GM12875 (cell line): Measurements from ENCODE around the gene PARP12.

ENCODE experiments used
- H3K4me3 ChIP-seq: one replicate; pipeline ENCODE4 v1.5.1; 2011; ENCODE audit warnings: low read depth, low read length, control low read depth
- CTCF ChIP-seq: IDR thresholded peaks from 2 replicates; pipeline ENCODE4 v1.5.1; 2011; ENCODE audit warnings: low read depth, mild to moderate bottlenecking, control low read depth, inconsistent platforms, low read length, moderate library complexity, borderline replicate concordance; ENCODE audit not compliant: insufficient read depth

The PARP12 gene

DNA sequence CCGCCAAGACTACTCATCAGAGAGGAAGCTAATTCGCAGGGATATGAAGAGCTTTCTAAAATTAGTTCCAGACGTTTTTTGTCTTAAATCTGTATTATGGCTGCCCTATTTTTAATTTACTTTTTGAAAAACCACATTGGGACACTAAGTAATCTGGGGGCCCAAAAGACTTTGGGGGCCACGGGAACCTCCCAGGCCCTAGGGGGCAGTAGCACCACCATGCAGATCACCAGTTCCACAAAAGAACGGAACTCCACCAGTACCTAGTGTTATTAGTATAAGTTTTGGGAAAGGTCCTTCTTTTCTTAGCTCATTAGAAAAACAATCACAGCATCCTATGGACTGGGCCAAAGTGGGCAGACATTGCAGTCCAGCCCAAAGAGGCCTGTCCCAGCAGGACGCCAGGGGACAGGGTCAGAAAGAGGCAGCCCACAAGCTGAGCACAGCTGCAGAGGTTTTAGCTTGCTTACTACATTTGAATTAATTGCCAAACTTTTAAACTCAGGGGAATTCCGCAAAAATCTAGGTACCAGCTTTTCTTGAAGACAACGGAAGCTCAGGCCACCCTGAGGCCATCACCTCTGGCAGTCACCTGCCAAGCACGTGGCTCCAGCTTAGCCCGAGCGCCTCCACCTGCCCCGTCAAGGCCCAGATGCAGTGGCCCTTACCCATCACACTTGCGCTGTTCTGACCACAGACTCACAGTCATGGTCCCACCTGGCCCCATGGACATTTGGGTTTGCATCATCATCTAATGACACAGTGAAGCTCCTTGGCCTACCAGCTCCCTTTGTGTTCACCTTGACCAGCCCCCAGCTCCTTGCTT lies 74.8 kb downstream of the PARP12 start:
- TF ChIP-seq CTCF = no peak
- no peak overlapping the region for H3K4me3 ChIP-seq

DNA sequence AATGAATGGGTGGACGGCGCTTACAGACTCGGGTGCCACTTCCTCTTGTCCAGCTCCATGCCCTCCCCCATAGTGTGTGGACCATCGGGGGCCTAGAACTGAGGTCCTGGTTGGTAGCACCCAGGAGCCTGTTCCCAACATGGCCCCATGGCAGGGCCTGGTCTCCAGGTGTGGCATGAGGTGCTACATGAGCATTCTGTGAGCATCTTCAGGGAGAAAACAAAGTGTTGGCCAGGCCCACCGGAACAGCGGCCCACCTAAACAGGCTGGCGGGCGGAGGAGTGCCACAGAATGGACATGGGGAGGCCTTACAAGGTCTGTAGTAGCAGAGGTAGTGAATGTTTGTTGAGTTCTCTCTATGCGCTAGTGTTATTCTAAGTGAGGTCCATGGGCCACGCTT lies 76.9 kb downstream of the PARP12 start:
- no peak for TF ChIP-seq CTCF

GRCh38 chr7:139984642-139985539 lies 77.9 kb downstream of the PARP12 start:
- no peak overlapping the region for H3K4me3 ChIP-seq
- TF ChIP-seq CTCF = no peak

More for the DNA sequence above, 76.9 kb downstream of the PARP12 start:
- H3K4me3 ChIP-seq = no peak overlapping the region

DNA sequence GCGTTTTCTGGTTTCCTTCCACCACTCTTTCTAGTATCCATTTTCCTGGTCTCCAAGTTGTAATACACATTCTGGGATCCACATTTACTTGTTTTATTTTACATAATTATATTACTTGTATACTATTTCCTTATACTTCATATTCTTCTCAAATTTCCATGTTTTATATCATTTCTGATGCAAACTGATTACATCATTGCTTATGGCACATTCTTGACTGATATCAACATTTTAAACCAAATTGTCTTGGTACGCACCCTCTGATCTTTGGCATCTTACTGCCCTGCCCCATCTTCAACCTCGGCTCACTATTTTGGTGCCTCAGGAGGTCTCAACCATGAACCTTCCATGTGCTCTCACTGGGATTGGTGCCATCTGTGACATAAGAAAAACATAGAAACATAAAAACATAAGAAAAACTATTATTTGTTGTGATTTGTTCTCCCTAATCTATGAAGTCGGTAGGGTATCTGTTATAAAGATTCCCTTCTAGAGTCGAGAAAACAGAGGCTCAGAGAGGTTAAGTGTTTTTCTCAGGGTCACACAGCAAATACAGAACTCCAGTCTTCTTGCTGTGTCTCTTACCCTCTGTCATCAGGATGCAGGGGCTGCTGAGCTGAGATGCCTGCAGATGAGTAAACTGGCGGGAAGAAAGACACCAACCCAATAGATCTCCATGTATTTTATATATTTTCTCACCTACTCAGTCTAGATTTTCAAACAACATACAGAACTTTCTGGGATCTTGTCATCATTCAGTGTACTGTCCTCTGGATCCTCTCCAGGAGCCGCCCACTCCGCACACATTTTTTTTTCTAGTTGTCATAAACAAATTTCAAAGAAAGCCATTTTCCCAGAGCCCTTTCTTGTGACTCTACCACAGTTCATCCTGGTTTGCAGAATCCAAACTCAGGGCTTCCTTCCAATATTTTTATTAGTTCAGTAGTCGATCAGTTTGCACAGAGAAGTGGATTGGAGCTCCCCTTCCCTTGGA lies 79.5 kb downstream of the PARP12 start:
- TF ChIP-seq CTCF = no peak
- H3K4me3 ChIP-seq = no peak overlapping the region

DNA sequence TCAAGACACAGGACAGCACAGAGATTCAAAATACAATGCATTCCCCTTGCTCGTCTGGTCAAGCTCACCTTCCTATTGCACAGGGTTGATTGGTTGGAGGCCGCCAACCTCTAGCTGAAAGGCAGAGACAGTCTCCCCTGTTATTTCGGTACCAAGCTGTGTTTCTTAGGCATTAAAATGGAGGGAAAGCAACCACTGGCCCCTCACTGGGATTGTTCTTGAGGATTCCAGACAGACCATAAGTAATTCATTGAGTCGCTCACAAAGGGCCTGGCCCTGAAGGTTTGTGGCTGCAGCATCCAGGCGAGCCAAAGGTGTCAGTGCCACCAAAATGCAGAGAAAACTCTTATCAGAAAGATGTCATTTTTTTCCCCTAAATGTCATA lies 81.2 kb downstream of the PARP12 start:
- no peak overlapping the region for H3K4me3 ChIP-seq
- no peak for TF ChIP-seq CTCF

DNA sequence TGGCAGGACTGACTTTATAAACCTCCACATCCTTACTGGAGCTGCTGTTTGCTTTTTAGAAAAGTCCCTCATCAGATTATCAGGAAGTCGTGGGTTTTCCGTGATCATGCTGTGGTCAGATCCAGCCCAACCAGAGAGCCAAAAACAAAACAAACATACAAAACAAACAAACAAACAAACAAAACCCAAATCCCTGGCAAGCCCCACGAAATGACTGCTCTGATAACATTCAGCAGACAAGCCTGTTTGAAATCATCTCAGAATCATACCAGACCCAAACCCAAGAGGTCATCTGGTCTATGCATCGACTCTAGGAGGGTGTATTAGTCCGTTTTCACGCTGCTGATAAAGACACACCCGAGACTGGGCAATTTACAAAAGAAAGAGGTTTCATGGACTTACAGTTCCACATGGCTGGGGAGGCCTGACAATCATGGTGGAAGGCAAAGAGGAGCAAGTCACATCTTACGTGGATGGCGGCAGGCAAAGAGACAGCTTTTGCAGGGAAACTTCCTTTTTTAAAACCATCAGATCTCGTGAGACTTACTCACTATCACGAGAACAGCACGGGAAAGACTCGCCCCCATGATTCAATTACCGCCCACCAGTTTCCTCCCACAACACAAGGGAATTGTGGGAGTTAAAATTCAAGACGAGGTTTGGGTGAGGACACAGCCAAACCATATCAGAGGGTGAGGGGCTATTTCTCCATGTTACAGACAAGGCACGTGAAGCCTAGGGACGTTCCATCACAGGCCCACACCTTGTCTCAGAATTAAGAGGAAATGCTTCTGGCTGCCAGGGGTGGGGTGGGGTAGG lies 85.7 kb downstream of the PARP12 start:
- no peak for TF ChIP-seq CTCF
- H3K4me3 ChIP-seq = no peak overlapping the region
